DOHH2 (cell line): Measurements from ENCODE around the gene CLN5.

Experiments
- EZH2phosphoT487 ChIP-seq: fragments of 200-600 bp; sonication (generic); IDR thresholded peaks from 2 replicates; pipeline ENCODE4 v1.6.1; 2017; ENCODE audit warnings: borderline replicate concordance, mild to moderate bottlenecking, antibody characterized with exemption, low read length, moderate library complexity, mixed read lengths
- TF ChIP-seq, protein P1 (sequence below): fragments of 200-600 bp; sonication (generic); IDR thresholded peaks from one replicate; pipeline ENCODE4 v1.5.1; 2014; ENCODE audit warnings: antibody characterized with exemption, mild to moderate bottlenecking, low read depth, low read length; ENCODE audit not compliant: poor library complexity, severe bottlenecking

DNA sequence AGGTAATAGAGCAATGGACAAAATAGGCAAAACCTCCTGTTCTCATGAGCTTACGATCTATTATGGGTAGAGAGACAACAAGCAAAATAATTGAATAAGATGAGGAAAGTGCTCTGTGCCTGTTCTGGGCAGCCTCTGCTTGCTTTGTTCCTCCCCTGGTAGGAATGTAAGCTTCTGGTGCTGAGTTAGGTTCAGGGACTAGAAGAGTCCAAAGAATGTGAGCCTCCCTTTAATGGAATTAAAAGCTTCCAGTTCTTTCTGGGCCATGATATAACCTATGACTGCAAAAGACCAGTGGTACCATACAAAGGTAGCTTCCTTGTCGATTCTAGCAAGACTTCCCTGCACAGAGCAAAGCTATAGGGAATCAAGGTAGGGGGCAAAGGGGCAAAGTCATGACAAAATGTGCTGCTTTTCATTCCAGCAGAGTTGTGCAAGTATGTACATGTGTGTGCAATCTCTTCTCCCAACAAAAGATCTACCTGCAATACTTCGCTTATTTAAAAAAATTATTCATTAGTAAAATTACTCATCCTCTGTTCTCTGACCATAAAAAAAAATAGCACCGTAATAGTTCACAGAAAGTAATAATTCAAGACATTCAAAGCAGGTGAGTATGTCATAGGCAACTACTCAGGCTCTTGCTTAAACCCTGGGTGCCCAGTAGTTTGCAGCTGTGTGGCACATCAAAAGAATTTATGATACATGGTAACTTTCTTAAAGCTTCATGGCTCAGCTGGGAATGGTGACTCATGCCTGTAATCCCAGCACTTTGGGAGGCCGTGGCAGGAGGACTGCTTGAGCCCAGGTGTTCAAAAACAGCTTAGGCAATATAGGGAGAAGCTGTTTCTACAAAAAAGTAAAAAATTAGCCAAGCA is 22.2 kb upstream of the CLN5 start:
- TF ChIP-seq EZH2phosphoT487, result no peak
- TF ChIP-seq, protein P1, sequence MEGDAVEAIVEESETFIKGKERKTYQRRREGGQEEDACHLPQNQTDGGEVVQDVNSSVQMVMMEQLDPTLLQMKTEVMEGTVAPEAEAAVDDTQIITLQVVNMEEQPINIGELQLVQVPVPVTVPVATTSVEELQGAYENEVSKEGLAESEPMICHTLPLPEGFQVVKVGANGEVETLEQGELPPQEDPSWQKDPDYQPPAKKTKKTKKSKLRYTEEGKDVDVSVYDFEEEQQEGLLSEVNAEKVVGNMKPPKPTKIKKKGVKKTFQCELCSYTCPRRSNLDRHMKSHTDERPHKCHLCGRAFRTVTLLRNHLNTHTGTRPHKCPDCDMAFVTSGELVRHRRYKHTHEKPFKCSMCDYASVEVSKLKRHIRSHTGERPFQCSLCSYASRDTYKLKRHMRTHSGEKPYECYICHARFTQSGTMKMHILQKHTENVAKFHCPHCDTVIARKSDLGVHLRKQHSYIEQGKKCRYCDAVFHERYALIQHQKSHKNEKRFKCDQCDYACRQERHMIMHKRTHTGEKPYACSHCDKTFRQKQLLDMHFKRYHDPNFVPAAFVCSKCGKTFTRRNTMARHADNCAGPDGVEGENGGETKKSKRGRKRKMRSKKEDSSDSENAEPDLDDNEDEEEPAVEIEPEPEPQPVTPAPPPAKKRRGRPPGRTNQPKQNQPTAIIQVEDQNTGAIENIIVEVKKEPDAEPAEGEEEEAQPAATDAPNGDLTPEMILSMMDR, result no peak
